ENCODE results near the gene KAT5. TPM values are rescaled to one million over a fixed set of nuclear protein-coding genes. Genes with fewer than 3 reads are reported as not detected.

KAT5 gene
- total RNA-seq, 1 donor: 35.9 TPM

- TF ChIP-seq, protein P1, sequence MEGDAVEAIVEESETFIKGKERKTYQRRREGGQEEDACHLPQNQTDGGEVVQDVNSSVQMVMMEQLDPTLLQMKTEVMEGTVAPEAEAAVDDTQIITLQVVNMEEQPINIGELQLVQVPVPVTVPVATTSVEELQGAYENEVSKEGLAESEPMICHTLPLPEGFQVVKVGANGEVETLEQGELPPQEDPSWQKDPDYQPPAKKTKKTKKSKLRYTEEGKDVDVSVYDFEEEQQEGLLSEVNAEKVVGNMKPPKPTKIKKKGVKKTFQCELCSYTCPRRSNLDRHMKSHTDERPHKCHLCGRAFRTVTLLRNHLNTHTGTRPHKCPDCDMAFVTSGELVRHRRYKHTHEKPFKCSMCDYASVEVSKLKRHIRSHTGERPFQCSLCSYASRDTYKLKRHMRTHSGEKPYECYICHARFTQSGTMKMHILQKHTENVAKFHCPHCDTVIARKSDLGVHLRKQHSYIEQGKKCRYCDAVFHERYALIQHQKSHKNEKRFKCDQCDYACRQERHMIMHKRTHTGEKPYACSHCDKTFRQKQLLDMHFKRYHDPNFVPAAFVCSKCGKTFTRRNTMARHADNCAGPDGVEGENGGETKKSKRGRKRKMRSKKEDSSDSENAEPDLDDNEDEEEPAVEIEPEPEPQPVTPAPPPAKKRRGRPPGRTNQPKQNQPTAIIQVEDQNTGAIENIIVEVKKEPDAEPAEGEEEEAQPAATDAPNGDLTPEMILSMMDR (IDR thresholded peaks at IDR 0.05; ENCODE audit: insufficient read depth, low read length): no peak
- no peak for DNase-seq (ENCODE audit: low read depth)
- H3K4me3 ChIP-seq (ENCODE audit: low read depth, low read length): no peak overlapping the region
These were observed 1.6 kb upstream of the KAT5 start for GRCh38 chr11:65710421-65710820.

DNA sequence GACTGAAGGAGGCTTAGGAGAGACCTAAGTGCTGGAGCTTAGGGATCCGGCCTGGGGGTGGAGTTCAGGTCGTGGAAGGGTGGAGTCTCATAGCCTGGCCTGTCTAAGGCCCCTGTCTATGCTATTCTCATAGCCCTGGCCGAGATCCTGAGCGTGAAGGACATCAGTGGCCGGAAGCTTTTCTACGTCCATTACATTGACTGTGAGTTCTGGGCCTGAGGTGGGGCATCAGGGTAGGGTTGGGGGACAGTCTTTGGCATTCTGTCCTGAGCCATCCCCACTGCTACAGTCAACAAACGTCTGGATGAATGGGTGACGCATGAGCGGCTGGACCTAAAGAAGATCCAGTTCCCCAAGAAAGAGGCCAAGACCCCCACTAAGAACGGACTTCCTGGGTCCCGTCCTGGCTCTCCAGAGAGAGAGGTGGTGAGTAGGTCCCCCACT lies 603 bp downstream of the KAT5 start:
- TF ChIP-seq, protein P1 (IDR thresholded peaks at IDR 0.05; ENCODE audit: insufficient read depth, low read length): no peak
- no peak for DNase-seq (ENCODE audit: low read depth)
- H3K4me3 ChIP-seq (ENCODE audit: low read depth, low read length): peak overlapping the region; percentile 82

GRCh38 chr11:65713212-65713969 lies 1.3 kb downstream of the KAT5 start:
- no peak for DNase-seq (ENCODE audit: low read depth)
- H3K4me3 ChIP-seq (ENCODE audit: low read depth, low read length): peak overlapping the region; percentile 82
- TF ChIP-seq, protein P1 (IDR thresholded peaks at IDR 0.05; ENCODE audit: insufficient read depth, low read length): no peak

DNA sequence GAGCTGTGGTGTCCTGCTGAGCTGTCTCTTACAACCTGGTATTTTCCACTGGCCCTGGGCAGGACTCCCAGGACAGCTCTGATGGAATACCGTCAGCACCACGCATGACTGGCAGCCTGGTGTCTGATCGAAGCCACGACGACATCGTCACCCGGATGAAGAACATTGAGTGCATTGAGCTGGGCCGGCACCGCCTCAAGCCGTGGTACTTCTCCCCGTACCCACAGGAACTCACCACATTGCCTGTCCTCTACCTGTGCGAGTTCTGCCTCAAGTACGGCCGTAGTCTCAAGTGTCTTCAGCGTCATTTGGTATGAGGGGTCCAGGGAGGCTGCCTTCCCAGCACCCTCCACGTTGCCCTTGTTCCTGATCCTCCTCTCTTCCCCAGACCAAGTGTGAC lies 2.4 kb downstream of the KAT5 start:
- H3K4me3 ChIP-seq (ENCODE audit: low read depth, low read length): no peak overlapping the region
- no peak for DNase-seq (ENCODE audit: low read depth)
- TF ChIP-seq, protein P1 (IDR thresholded peaks at IDR 0.05; ENCODE audit: insufficient read depth, low read length): no peak

- no peak overlapping the region for H3K4me3 ChIP-seq (ENCODE audit: low read depth, low read length)
- TF ChIP-seq, protein P1 (IDR thresholded peaks at IDR 0.05; ENCODE audit: insufficient read depth, low read length): no peak
- DNase-seq (ENCODE audit: low read depth): no peak
These were observed 4.2 kb downstream of the KAT5 start for GRCh38 chr11:65716302-65716701.

GRCh38 chr11:65716774-65717405 lies 4.8 kb downstream of the KAT5 start:
- no peak overlapping the region for H3K4me3 ChIP-seq (ENCODE audit: low read depth, low read length)
- TF ChIP-seq, protein P1 (IDR thresholded peaks at IDR 0.05; ENCODE audit: insufficient read depth, low read length): no peak
- DNase-seq (ENCODE audit: low read depth): no peak
